IMR-90 (cell line): Measurements from ENCODE around the gene TTC27. TPM values are rescaled to one million over a fixed set of nuclear protein-coding genes. Genes with fewer than 3 reads are reported as not detected.

Experiments used
- ATAC-seq: fragments of 200-7000 bp; cut with Tn5 transposase; 2 replicates; pipeline ENCODE4 v1.9.1; 2020; ENCODE audit warnings: low read depth, mild to moderate bottlenecking, moderate library complexity
- BruUV-seq: library from RNA; stranded (reverse); fragments of 400-500 nt; replicated peaks from 2 replicates; lab custom pipeline; 2021; lab: Mats Ljungman, UMichigan
- CTCF ChIA-PET: fragments of 300-600 bp; formaldehyde crosslinking; extraction: SDS; loops from one replicate; lab custom pipeline; 2021; ENCODE audit warnings: antibody characterized with exemption; lab: Yijun Ruan, JAX
- POLR2A ChIA-PET: fragments of 300-600 bp; sonication (Branson Sonifier 250); formaldehyde crosslinking; loops from one replicate; lab custom pipeline; 2022; ENCODE audit warnings: antibody characterized with exemption; ENCODE audit not compliant: unreplicated experiment; lab: Charles Lee
- DNase-seq: peaks from one replicate; pipeline ENCODE4 v3.0.0; 2013
- H2AFZ ChIP-seq: replicated peaks from 2 replicates; pipeline ENCODE3; 2013; ENCODE audit warnings: low read length, mild to moderate bottlenecking; ENCODE audit not compliant: poor library complexity
- H2AK5ac ChIP-seq: 2 replicates; pipeline ENCODE4 v1.6.1; 2013; ENCODE audit warnings: low read depth, low read length, inconsistent platforms
- H2AK9ac ChIP-seq: replicated peaks from 2 replicates; pipeline ENCODE3; 2013; ENCODE audit warnings: mild to moderate bottlenecking, low read depth, low read length, moderate library complexity; ENCODE audit not compliant: poor library complexity
- H2BK120ac ChIP-seq: 2 replicates; pipeline ENCODE4 v1.6.1; 2013; ENCODE audit warnings: low read depth, low read length, inconsistent platforms
- H2BK15ac ChIP-seq: 3 replicates; pipeline ENCODE4 v1.6.1; 2013; ENCODE audit warnings: low read depth, low read length, inconsistent platforms
- H2BK20ac ChIP-seq: 2 replicates; pipeline ENCODE4 v1.6.1; 2013; ENCODE audit warnings: low read depth, mild to moderate bottlenecking, inconsistent platforms, low read length, moderate library complexity
- H2BK5ac ChIP-seq: 2 replicates; pipeline ENCODE4 v1.6.1; 2013; ENCODE audit warnings: mild to moderate bottlenecking, low read depth, low read length, inconsistent platforms; ENCODE audit not compliant: poor library complexity, severe bottlenecking
- H3K14ac ChIP-seq: replicated peaks from 2 replicates; pipeline ENCODE4 v1.6.1; 2013; ENCODE audit warnings: low read depth, low read length, inconsistent platforms
- H3K18ac ChIP-seq: 2 replicates; pipeline ENCODE4 v1.6.1; 2013; ENCODE audit warnings: low read depth, low read length, control low read depth
- H3K23ac ChIP-seq: 2 replicates; pipeline ENCODE4 v1.6.1; 2013; ENCODE audit warnings: low read depth, low read length, inconsistent platforms
- H3K27ac ChIP-seq: 2 replicates; pipeline ENCODE4 v1.5.1; 2013; ENCODE audit warnings: mild to moderate bottlenecking, control low read depth, low read length; ENCODE audit not compliant: insufficient read depth
- H3K27me3 ChIP-seq: 2 replicates; pipeline ENCODE4 v1.6.1; 2013; ENCODE audit warnings: low read length; ENCODE audit not compliant: control insufficient read depth, insufficient read depth
- H3K36me3 ChIP-seq: 2 replicates; pipeline ENCODE4 v1.6.1; 2013; ENCODE audit warnings: low read length, mixed read lengths; ENCODE audit not compliant: control insufficient read depth, insufficient read depth
- H3K4ac ChIP-seq: 2 replicates; pipeline ENCODE4 v1.6.1; 2013; ENCODE audit warnings: low read depth, low read length, inconsistent platforms
- H3K4me1 ChIP-seq: 2 replicates; pipeline ENCODE4 v1.6.1; 2013; ENCODE audit warnings: low read length, mixed read lengths; ENCODE audit not compliant: control insufficient read depth, insufficient read depth
- H3K4me2 ChIP-seq: 2 replicates; pipeline ENCODE4 v1.6.1; 2013; ENCODE audit warnings: low read depth, mild to moderate bottlenecking, control low read depth, low read length, moderate library complexity
- H3K4me3 ChIP-seq: 2 replicates; pipeline ENCODE4 v1.5.1; 2013; ENCODE audit warnings: low read depth, mild to moderate bottlenecking, control low read depth, low read length, moderate library complexity; ENCODE audit not compliant: insufficient read depth
- H3K56ac ChIP-seq: 2 replicates; pipeline ENCODE4 v1.6.1; 2013; ENCODE audit warnings: low read length, inconsistent platforms; ENCODE audit not compliant: insufficient read depth; ENCODE audit errors: extremely low read depth
- H3K79me1 ChIP-seq, 2 experiments: 2 replicates each; pipeline ENCODE4 v1.6.1; 2013; ENCODE audit warnings: low read length in 2 of 2, inconsistent platforms in 1 of 2, low read depth in 1 of 2
- H3K9ac ChIP-seq: 2 replicates; pipeline ENCODE4 v1.6.1; 2013; ENCODE audit warnings: low read depth, low read length, control low read depth
- H3K9me1 ChIP-seq: 2 replicates; pipeline ENCODE4 v1.6.1; 2013; ENCODE audit warnings: low read length, inconsistent platforms; ENCODE audit not compliant: insufficient read depth
- H3K9me3 ChIP-seq: 2 replicates; pipeline ENCODE4 v1.6.1; 2013; ENCODE audit warnings: low read length; ENCODE audit not compliant: control insufficient read depth, insufficient read depth
- H4K20me1 ChIP-seq: 2 replicates; pipeline ENCODE4 v1.6.1; 2013; ENCODE audit warnings: low read length, inconsistent platforms; ENCODE audit not compliant: insufficient read depth
- H4K5ac ChIP-seq: 2 replicates; pipeline ENCODE4 v1.6.1; 2013; ENCODE audit warnings: mild to moderate bottlenecking, low read depth, low read length, control low read depth
- H4K8ac ChIP-seq, 2 experiments: 2 replicates each; pipeline ENCODE4 v1.6.1; 2013; ENCODE audit warnings: low read depth in 2 of 2, low read length in 2 of 2, control low read depth in 1 of 2, inconsistent platforms in 1 of 2
- H4K91ac ChIP-seq: 2 replicates; pipeline ENCODE4 v1.6.1; 2013; ENCODE audit warnings: low read depth, low read length, inconsistent platforms; ENCODE audit not compliant: insufficient read depth
- BHLHE40 ChIP-seq: fragments of 150-350 bp; IDR thresholded peaks from 2 replicates; pipeline ENCODE4 v1.6.1; 2016; ENCODE audit warnings: mild to moderate bottlenecking, low read depth, low read length
- CEBPB ChIP-seq: IDR thresholded peaks from 2 replicates; pipeline ENCODE4 v1.6.1; 2012; ENCODE audit warnings: low read depth, low read length, improper control_type of control experiment
- CHD1 ChIP-seq: IDR thresholded peaks from 2 replicates; pipeline ENCODE4 v1.6.1; 2012; ENCODE audit warnings: low read depth, low read length, improper control_type of control experiment
- MAFK ChIP-seq: IDR thresholded peaks from 2 replicates; pipeline ENCODE4 v1.6.1; 2012; ENCODE audit warnings: low read depth, low read length, improper control_type of control experiment
- MAZ ChIP-seq: IDR thresholded peaks from 2 replicates; pipeline ENCODE4 v1.6.1; 2012; ENCODE audit warnings: low read depth, mild to moderate bottlenecking, low read length, improper control_type of control experiment, moderate library complexity, borderline replicate concordance
- NFE2L2 ChIP-seq: fragments of 150-350 bp; IDR thresholded peaks from 2 replicates; pipeline ENCODE4 v1.6.1; 2016; ENCODE audit warnings: low read depth, mild to moderate bottlenecking, low read length
- POLR2A ChIP-seq: IDR thresholded peaks from 2 replicates; pipeline ENCODE4 v1.6.1; 2012; ENCODE audit warnings: mild to moderate bottlenecking, low read depth, low read length
- RCOR1 ChIP-seq: IDR thresholded peaks from 2 replicates; pipeline ENCODE4 v1.6.1; 2012; ENCODE audit warnings: mild to moderate bottlenecking, low read length, improper control_type of control experiment; ENCODE audit not compliant: insufficient replicate concordance
- SMC3 ChIP-seq: fragments of 150-350 bp; IDR thresholded peaks from 2 replicates; pipeline ENCODE4 v1.6.1; 2016; ENCODE audit warnings: low read depth, mild to moderate bottlenecking, antibody characterized with exemption, low read length, moderate library complexity
- WGBS, 2 experiments: methylation state at CpG; one replicate each; pipeline versions ENCODE4 v1.1.5 to v1.1.7; 2013; ENCODE audit warnings: missing lambda C conversion rate in 2 of 2; ENCODE audit not compliant: insufficient read length in 1 of 2; ENCODE audit errors: extremely low coverage in 2 of 2; 5-methylcytosine and 5-hydroxymethylcytosine counted together
- dilution Hi-C: fragments of 300-500 bp; cut with HindIII; formaldehyde crosslinking; loops from one replicate; pipeline ENCODE4 v1.14.3; 2018; ENCODE audit warnings: low sequenced_read_pairs; ENCODE audit not compliant: unreplicated experiment
- in situ Hi-C: fragments of 300-500 bp; cut with MboI; formaldehyde crosslinking; loops from 3 replicates; pipeline ENCODE4 v1.14.3; 2019; ENCODE audit warnings: low sequenced_read_pairs, inconsistent platforms, mixed read lengths
- intact Hi-C: fragments of 100-400 bp; cut with micrococcal nuclease; formaldehyde crosslinking; loops from 2 replicates; pipeline ENCODE4 v1.10.0; 2022
- polyA plus RNA-seq, 3 experiments: library from polyadenylated mRNA; depleted of rRNA; stranded (reverse); fragments of >200 nt; gene quantifications; 2 replicates each; pipeline ENCODE4 v1.2.3, GENCODE V29; 2012; ENCODE audit warnings: low replicate concordance in 1 of 3
- total RNA-seq: library from RNA; depleted of rRNA; stranded (reverse); fragments of >200 nt; gene quantifications from 2 replicates; pipeline ENCODE4 v1.2.3, GENCODE V29; 2012
- TF ChIP-seq, protein P1 (sequence below): conservative IDR thresholded peaks from 2 replicates; pipeline ENCODE4 v1.5.1; 2012; ENCODE audit warnings: mild to moderate bottlenecking, low read depth, low read length, improper control_type of control experiment
- TF ChIP-seq, protein P2 (sequence below): fragments of 150-350 bp; IDR thresholded peaks from 2 replicates; pipeline ENCODE4 v1.6.1; 2017; ENCODE audit warnings: mild to moderate bottlenecking, antibody characterized with exemption, low read length, low read depth

Gene TTC27
- total and polyA plus RNA-seq, 2 of the 4 experiments (the other 2 are of a cell fraction), result 12.7 to 30.5 TPM

DNA sequence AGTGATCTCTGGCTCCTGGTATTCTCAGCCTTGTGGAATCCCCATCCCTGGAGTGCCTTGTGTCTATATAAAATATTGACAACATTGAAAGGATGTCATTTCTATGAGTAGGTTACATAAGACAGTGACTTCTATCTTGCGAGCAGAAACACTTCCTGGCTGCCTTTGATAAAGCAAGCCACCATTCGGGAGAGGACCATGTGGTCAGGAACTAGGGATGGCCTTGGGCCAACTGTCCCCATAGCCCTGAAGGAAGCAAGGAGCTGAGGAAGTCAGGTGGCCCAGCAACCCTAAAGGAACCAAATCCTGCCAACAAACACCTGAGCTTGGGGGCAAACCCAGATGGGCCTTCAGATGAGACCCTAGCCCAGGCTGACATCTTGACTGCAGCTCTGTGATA, 205.9 kb downstream of the TTC27 start:
- WGBS, 2 experiments, result 100% methylated on average over 1 of the region's 2 CpGs; no CpG with 5 or more reads in 1 of the 2 experiments
- intact Hi-C loops, result no loop called here

More for the DNA sequence above, 205.9 kb downstream of the TTC27 start:
- no peak overlapping the region for H3K23ac ChIP-seq
- H3K36me3 ChIP-seq, result no peaks in the 10 kb centered on the region
- dilution Hi-C loops, result no loop called here
- no peak overlapping the region for H3K18ac ChIP-seq
- CTCF ChIA-PET, result no interaction called here
- no peak overlapping the region for H2AFZ ChIP-seq
- H2BK120ac ChIP-seq, result no peak overlapping the region; the same call in 1 of the 2 replicates
- no peak overlapping the region for H3K27ac ChIP-seq
- no peak overlapping the region; the same call in 1 of the 2 replicates for H3K4ac ChIP-seq
- ATAC-seq, result no peak
- H2AK5ac ChIP-seq, result peak overlapping the region; percentile 22; the same call in 1 of the 2 replicates
- no peak overlapping the region for H3K56ac ChIP-seq
- H4K20me1 ChIP-seq, result no peaks in the 10 kb centered on the region
- no peaks in the 10 kb centered on the region for H3K9me3 ChIP-seq
- no peaks in the 10 kb centered on the region for H3K27me3 ChIP-seq
- no peaks in the 10 kb centered on the region for H3K9me1 ChIP-seq
- peak overlapping the region; percentile 6; the same call in 1 of the 2 replicates for H4K91ac ChIP-seq
- no peak for DNase-seq
- no peak overlapping the region for H3K9ac ChIP-seq
- no peak overlapping the region for H3K14ac ChIP-seq
- POLR2A ChIA-PET, result no interaction called here
- H2BK15ac ChIP-seq, result peak overlapping the region; percentile 2; the same call in 1 of the 3 replicates
- H3K4me3 ChIP-seq, result no peak overlapping the region
- H2BK5ac ChIP-seq, result no peak overlapping the region
- no peak overlapping the region for H2BK20ac ChIP-seq
- TF ChIP-seq BHLHE40 (no peak), NFE2L2 (no peak), POLR2A (no peak), SMC3 (no peak), CEBPB (no peak), RCOR1 (no peak), MAZ (no peak), CHD1 (no peak), MAFK (no peak)
- TF ChIP-seq, protein P1, sequence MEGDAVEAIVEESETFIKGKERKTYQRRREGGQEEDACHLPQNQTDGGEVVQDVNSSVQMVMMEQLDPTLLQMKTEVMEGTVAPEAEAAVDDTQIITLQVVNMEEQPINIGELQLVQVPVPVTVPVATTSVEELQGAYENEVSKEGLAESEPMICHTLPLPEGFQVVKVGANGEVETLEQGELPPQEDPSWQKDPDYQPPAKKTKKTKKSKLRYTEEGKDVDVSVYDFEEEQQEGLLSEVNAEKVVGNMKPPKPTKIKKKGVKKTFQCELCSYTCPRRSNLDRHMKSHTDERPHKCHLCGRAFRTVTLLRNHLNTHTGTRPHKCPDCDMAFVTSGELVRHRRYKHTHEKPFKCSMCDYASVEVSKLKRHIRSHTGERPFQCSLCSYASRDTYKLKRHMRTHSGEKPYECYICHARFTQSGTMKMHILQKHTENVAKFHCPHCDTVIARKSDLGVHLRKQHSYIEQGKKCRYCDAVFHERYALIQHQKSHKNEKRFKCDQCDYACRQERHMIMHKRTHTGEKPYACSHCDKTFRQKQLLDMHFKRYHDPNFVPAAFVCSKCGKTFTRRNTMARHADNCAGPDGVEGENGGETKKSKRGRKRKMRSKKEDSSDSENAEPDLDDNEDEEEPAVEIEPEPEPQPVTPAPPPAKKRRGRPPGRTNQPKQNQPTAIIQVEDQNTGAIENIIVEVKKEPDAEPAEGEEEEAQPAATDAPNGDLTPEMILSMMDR, result no peak
- TF ChIP-seq, protein P2, sequence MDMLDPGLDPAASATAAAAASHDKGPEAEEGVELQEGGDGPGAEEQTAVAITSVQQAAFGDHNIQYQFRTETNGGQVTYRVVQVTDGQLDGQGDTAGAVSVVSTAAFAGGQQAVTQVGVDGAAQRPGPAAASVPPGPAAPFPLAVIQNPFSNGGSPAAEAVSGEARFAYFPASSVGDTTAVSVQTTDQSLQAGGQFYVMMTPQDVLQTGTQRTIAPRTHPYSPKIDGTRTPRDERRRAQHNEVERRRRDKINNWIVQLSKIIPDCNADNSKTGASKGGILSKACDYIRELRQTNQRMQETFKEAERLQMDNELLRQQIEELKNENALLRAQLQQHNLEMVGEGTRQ, result no peak
- peaks cover 6% of the 10 kb centered on the region for H3K4me1 ChIP-seq
- H4K8ac ChIP-seq, result no peak overlapping the region
- no peaks in the 10 kb centered on the region for H3K79me1 ChIP-seq
- H4K5ac ChIP-seq, result no peak overlapping the region
- no TSS peak for BruUV-seq
- H3K4me2 ChIP-seq, result no peak overlapping the region
- no peak overlapping the region for H2AK9ac ChIP-seq
- in situ Hi-C loops, result no loop called here
